NB4 (cell line): ENCODE measurements around the gene RNF150.

Source experiments
- POLR2A ChIP-seq: IDR thresholded peaks from 2 replicates; pipeline ENCODE4 v1.6.1; 2011; ENCODE audit warnings: mild to moderate bottlenecking; ENCODE audit not compliant: insufficient read length; ENCODE audit errors: extremely low read depth
- TF ChIP-seq, protein P1 (sequence below): IDR thresholded peaks from one replicate; pipeline ENCODE4 v1.5.1; 2012; ENCODE audit warnings: low read depth, low read length
- TF ChIP-seq, protein P2 (sequence below): IDR thresholded peaks from 2 replicates; pipeline ENCODE4 v1.6.1; 2011; ENCODE audit warnings: low read depth, low read length

DNA sequence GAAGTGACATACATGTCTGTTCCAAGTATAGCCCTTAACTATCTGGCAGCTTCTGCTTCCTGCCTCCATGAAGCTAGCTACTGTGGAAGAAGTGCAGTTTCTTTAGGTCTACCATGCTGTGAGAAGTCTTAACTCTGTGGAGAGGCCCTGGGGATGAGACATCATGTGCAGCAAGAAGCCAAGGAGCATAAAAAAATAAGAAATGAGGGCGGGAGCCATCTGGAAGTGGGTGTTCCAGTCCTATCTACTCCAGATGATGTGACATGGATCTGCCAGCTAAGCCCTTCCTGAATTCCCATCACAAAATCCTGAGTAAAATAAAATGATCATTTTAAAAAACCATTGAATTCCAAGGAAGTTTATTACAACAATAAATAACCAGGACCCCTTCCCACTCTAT, 289.2 kb downstream of the RNF150 start:
- TF ChIP-seq, protein P1, sequence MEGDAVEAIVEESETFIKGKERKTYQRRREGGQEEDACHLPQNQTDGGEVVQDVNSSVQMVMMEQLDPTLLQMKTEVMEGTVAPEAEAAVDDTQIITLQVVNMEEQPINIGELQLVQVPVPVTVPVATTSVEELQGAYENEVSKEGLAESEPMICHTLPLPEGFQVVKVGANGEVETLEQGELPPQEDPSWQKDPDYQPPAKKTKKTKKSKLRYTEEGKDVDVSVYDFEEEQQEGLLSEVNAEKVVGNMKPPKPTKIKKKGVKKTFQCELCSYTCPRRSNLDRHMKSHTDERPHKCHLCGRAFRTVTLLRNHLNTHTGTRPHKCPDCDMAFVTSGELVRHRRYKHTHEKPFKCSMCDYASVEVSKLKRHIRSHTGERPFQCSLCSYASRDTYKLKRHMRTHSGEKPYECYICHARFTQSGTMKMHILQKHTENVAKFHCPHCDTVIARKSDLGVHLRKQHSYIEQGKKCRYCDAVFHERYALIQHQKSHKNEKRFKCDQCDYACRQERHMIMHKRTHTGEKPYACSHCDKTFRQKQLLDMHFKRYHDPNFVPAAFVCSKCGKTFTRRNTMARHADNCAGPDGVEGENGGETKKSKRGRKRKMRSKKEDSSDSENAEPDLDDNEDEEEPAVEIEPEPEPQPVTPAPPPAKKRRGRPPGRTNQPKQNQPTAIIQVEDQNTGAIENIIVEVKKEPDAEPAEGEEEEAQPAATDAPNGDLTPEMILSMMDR: no peak
- TF ChIP-seq POLR2A: no peak
- TF ChIP-seq, protein P2, sequence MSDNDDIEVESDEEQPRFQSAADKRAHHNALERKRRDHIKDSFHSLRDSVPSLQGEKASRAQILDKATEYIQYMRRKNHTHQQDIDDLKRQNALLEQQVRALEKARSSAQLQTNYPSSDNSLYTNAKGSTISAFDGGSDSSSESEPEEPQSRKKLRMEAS: no peak
